Brain microvascular endothelial cell (primary cell): ENCODE results near the gene AUTS2.

Experiments
- DNase-seq: peaks from one replicate; pipeline ENCODE4 v3.0.0-alpha.2; 2020
- H3K27ac ChIP-seq: fragments of 250-450 bp; sonication (Bioruptor Pico); 2 replicates; pipeline ENCODE4 v1.5.1; 2020; ENCODE audit warnings: mild to moderate bottlenecking, moderate library complexity
- H3K27me3 ChIP-seq: fragments of 250-450 bp; sonication (Bioruptor Pico); replicated peaks from 2 replicates; pipeline ENCODE4 v1.5.1; 2020; ENCODE audit warnings: mild to moderate bottlenecking
- H3K36me3 ChIP-seq: fragments of 250-450 bp; sonication (Bioruptor Pico); replicated peaks from 2 replicates; pipeline ENCODE4 v1.5.1; 2020; ENCODE audit warnings: mild to moderate bottlenecking
- H3K4me3 ChIP-seq: 2 replicates; pipeline ENCODE4 v1.5.1; 2011; ENCODE audit warnings: low read depth, mild to moderate bottlenecking, control low read depth, low read length, moderate library complexity
- in situ Hi-C: cut with HindIII; loops from 2 replicates; pipeline ENCODE4 v1.10.0; 2017; ENCODE audit warnings: low sequenced_read_pairs, low pct_ligation_motif_present
- TF ChIP-seq, protein P1 (sequence below): IDR thresholded peaks from 2 replicates; pipeline ENCODE4 v1.5.1; 2011; ENCODE audit warnings: low read depth, mild to moderate bottlenecking, moderate library complexity, low read length, control low read depth, inconsistent platforms; ENCODE audit errors: missing control alignments

Gene AUTS2

DNA sequence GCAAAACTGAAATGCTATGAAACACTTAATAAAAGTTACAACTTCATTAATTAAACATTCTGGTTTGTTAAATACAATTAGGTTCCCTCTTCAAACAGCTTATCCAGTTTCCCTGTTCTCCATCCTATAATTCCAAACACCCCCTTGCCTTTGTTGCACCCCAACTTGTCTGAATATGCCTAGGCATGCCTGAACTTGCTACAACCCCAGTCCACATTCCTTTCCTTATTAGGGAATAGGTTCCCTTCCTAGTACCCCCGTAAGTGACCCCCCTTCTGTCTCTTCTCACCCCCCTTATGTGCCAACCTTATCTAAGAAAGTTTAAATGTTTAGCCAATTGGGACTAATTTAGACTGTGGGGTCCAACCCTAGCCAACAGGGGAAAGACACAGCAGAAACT is 1238.0 kb downstream of the AUTS2 start:
- in situ Hi-C loops: no loop called here
- TF ChIP-seq, protein P1, sequence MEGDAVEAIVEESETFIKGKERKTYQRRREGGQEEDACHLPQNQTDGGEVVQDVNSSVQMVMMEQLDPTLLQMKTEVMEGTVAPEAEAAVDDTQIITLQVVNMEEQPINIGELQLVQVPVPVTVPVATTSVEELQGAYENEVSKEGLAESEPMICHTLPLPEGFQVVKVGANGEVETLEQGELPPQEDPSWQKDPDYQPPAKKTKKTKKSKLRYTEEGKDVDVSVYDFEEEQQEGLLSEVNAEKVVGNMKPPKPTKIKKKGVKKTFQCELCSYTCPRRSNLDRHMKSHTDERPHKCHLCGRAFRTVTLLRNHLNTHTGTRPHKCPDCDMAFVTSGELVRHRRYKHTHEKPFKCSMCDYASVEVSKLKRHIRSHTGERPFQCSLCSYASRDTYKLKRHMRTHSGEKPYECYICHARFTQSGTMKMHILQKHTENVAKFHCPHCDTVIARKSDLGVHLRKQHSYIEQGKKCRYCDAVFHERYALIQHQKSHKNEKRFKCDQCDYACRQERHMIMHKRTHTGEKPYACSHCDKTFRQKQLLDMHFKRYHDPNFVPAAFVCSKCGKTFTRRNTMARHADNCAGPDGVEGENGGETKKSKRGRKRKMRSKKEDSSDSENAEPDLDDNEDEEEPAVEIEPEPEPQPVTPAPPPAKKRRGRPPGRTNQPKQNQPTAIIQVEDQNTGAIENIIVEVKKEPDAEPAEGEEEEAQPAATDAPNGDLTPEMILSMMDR: no peak

GRCh38 chr7:70836946-70837345 is 1238.7 kb downstream of the AUTS2 start:
- no peak for DNase-seq
- Histone ChIP-seq H3K4me3 (no peak overlapping the region), H3K27ac (no peak overlapping the region), H3K27me3 (no peaks in the 10 kb centered on the region), H3K36me3 (no peaks in the 10 kb centered on the region)
- TF ChIP-seq, protein P1: no peak
- in situ Hi-C loops: no loop called here

More for the DNA sequence above, 1238.0 kb downstream of the AUTS2 start:
- no peak overlapping the region for H3K4me3 ChIP-seq
- no peak for DNase-seq
- no peaks in the 10 kb centered on the region for H3K36me3 ChIP-seq
- no peak overlapping the region for H3K27ac ChIP-seq
- H3K27me3 ChIP-seq: no peaks in the 10 kb centered on the region

- in situ Hi-C loops: no loop called here
- H3K27ac ChIP-seq: no peak overlapping the region
Measured at GRCh38 chr7:70837589-70837988, 1239.3 kb downstream of the AUTS2 start.

DNA sequence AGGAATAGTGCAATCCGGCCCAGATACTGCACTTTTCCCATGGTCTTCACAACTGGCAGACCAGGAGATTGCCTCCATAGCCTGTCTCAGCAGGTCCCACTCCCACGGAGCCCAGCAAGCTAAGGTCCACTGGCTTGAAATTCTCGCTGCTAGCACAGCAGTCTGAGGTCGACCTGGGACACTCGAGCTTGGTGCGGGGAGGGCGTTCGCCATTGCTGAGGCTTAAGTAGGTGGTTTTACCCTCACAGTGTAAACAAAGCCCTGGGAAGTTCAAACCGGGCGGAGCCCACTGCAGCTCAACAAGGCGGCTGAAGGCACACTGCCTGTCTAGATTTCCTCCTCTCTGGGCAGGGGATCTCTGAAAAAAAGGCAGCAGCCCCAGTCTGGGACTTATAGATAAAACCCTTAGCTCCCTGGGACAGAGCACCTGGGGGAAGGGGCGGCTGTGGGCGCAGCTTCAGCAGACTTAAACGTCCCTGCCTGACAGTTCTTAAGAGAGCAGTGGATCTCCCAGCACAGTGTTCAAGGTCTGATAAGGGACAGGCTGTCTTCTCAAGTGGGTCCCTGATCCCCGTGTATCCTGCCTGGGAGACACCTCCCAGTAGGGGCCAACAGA is 1240.1 kb downstream of the AUTS2 start:
- TF ChIP-seq, protein P1: no peak
- Histone ChIP-seq H3K27ac (no peak overlapping the region), H3K4me3 (no peak overlapping the region), H3K27me3 (no peaks in the 10 kb centered on the region), H3K36me3 (no peaks in the 10 kb centered on the region)
- no peak for DNase-seq
- in situ Hi-C loops: no loop called here

More at GRCh38 chr7:70837589-70837988, 1239.3 kb downstream of the AUTS2 start:
- TF ChIP-seq, protein P1: no peak
- Histone ChIP-seq H3K36me3 (no peaks in the 10 kb centered on the region), H3K4me3 (no peak overlapping the region), H3K27me3 (no peaks in the 10 kb centered on the region)
- DNase-seq: no peak
